Transverse colon (tissue), 4 donors: ENCODE measurements around the gene GLIPR2. TPM values are rescaled to one million over a fixed set of nuclear protein-coding genes. Genes with fewer than 3 reads are reported as not detected.

Experiments used
- DNase-seq: peaks from one replicate; pipeline ENCODE4 v3.0.0-alpha.2; 2019
- H3K27ac ChIP-seq, 4 donors: fragments of 200-600 bp; sonication (generic); 2 replicates each; pipeline ENCODE4 v1.5.1; 2016 to 2018; ENCODE audit warnings: inconsistent platforms in 4 of 4
- H3K27me3 ChIP-seq: fragments of 200-600 bp; sonication (generic); 2 replicates; pipeline ENCODE4 v1.5.1; 2017; ENCODE audit warnings: inconsistent platforms
- H3K36me3 ChIP-seq, 4 donors: fragments of 200-600 bp; sonication (generic); 2 replicates each; pipeline ENCODE4 v1.5.1; 2017 to 2019; ENCODE audit warnings: inconsistent platforms in 4 of 4
- H3K4me1 ChIP-seq, 4 donors: fragments of 200-600 bp; sonication (generic); 2 replicates each; pipeline ENCODE4 v1.5.1; 2017 to 2020; ENCODE audit warnings: inconsistent platforms in 4 of 4
- H3K4me3 ChIP-seq, 4 donors: fragments of 200-600 bp; sonication (generic); 1 replicate in 1 of 4; 2 replicates in 3 of 4; pipeline versions ENCODE4 v1.5.1 to v1.6.1; 2017 to 2019; ENCODE audit warnings: inconsistent platforms in 4 of 4
- H3K9me3 ChIP-seq, 2 donors: fragments of 200-600 bp; sonication (generic); 2 replicates each; pipeline ENCODE4 v1.5.1; 2017 to 2019; ENCODE audit warnings: inconsistent platforms in 2 of 2
- CTCF ChIP-seq, 5 experiments: fragments of 200-600 bp in 3 of 5; fragments of 450-650 bp in 2 of 5; sonication (generic) in 3 of 5; IDR thresholded peaks; 1 replicate in 2 of 5; 2 replicates in 3 of 5; pipeline ENCODE4 v1.5.1; 2016 to 2017; ENCODE audit warnings: antibody characterized with exemption in 5 of 5, inconsistent platforms in 3 of 5, mild to moderate bottlenecking in 2 of 5, moderate library complexity in 1 of 5
- EP300 ChIP-seq: sonication (generic); formaldehyde crosslinking; IDR thresholded peaks from one replicate; pipeline ENCODE4 v1.6.1; 2017; ENCODE audit warnings: antibody characterized with exemption, low read depth
- POLR2A ChIP-seq: fragments of 450-650 bp; IDR thresholded peaks from one replicate; pipeline ENCODE4 v1.6.1; 2016; ENCODE audit warnings: antibody characterized with exemption, mild to moderate bottlenecking, moderate library complexity
- POLR2AphosphoS5 ChIP-seq, 3 donors: sonication (generic); formaldehyde crosslinking; IDR thresholded peaks; one replicate each; pipeline ENCODE4 v1.6.1; 2016; ENCODE audit warnings: antibody characterized with exemption in 3 of 3
- WGBS, 2 donors: methylation state at CpG; one replicate each; pipeline ENCODE4 v1.1.5; 2018; ENCODE audit warnings: low coverage in 1 of 2; 5-methylcytosine and 5-hydroxymethylcytosine counted together
- in situ Hi-C, 4 donors: fragments of 200-750 bp; cut with MboI; loops; one replicate each; pipeline versions ENCODE4 v1.15.0 to v1.15.1; 2017; ENCODE audit warnings: low sequenced_read_pairs in 3 of 4, low pct_ligation_motif_present in 1 of 4, low pct_unique_long_range_greater_than_20kb in 1 of 4
- intact Hi-C: fragments of 100-400 bp; cut with DNase I; formaldehyde crosslinking; loops from one replicate; pipeline ENCODE4 v1.15.1; 2023; ENCODE audit warnings: low total_unique reads
- total RNA-seq, 4 donors: library from RNA; depleted of rRNA; stranded (reverse); fragments of >200 nt; gene quantifications; one replicate each; pipeline ENCODE4 v1.1.0, GENCODE V29; 2016

GLIPR2 gene
- total RNA-seq, 4 donors from 2014 or later, result 9.7 to 40.4 (median 26.7) TPM

- Histone ChIP-seq H3K4me3 (no peak overlapping the region), H3K4me1 (peaks cover 9 to 30% (median 22%) of the 10 kb centered on the region in 4 donors), H3K9me3 (no peaks in the 10 kb centered on the region), H3K27ac (peak overlapping the region; percentile 79 to 84 (median 81)), H3K36me3 (no peaks in the 10 kb centered on the region), H3K27me3 (no peaks in the 10 kb centered on the region)
- in situ Hi-C loops, result loop anchor here in 2 of 4 donors (10.0 to 25.0 kb wide), 2 partner anchors 60 to 127 kb away; partner anchors contain the start of gene RECK (in 1 of the 2)
- DNase-seq, result no peak
- intact Hi-C loops, result no loop called here
- 75 to 100% methylated on average over 1 to 6 of the region's 6 CpGs for WGBS, 2 donors
- TF ChIP-seq POLR2AphosphoS5 (IDR thresholded peaks at IDR 0.05), result no peak
- TF ChIP-seq EP300, result no peak
- no peak for TF ChIP-seq CTCF (IDR thresholded peaks at IDR 0.05)
- TF ChIP-seq POLR2A, result no peak
Measured at GRCh38 chr9:36164372-36164771, 27.8 kb downstream of the GLIPR2 start.

- in situ Hi-C loops (loop anchor here (5.0 to 25.0 kb wide), 3 partner anchors 60 to 128 kb away; partner anchors contain the start of gene RECK (in 1 of the 4)), intact Hi-C loops (no loop called here)
- WGBS, 2 donors, result 74% methylated on average over 3 of the region's 3 CpGs; no CpG with 5 or more reads in 1 of the 2 donors
- Histone ChIP-seq H3K36me3 (no peaks in the 10 kb centered on the region), H3K9me3 (no peaks in the 10 kb centered on the region), H3K27me3 (no peaks in the 10 kb centered on the region), H3K4me1 (peaks cover 9 to 30% (median 22%) of the 10 kb centered on the region in 4 donors), H3K4me3 (no peak overlapping the region), H3K27ac (peak overlapping the region; percentile 79 to 84 (median 81))
- TF ChIP-seq CTCF (IDR thresholded peaks at IDR 0.05) (no peak), POLR2AphosphoS5 (IDR thresholded peaks at IDR 0.05) (no peak), POLR2A (no peak), EP300 (no peak)
- no peak for DNase-seq
Measured at GRCh38 chr9:36164989-36165388, 28.5 kb downstream of the GLIPR2 start.

GRCh38 chr9:36165826-36166167 lies 29.3 kb downstream of the GLIPR2 start:
- H3K4me3 ChIP-seq, result peak overlapping the region in 3 of 4 donors; percentile 38 to 57 (median 44)
- H3K9me3 ChIP-seq, result no peaks in the 10 kb centered on the region
- H3K4me1 ChIP-seq, result peaks cover 9 to 30% (median 22%) of the 10 kb centered on the region in 4 donors
- WGBS, 2 donors, result 30 to 51% methylated on average over 6 to 12 of the region's 12 CpGs
- no peaks in the 10 kb centered on the region for H3K27me3 ChIP-seq
- in situ Hi-C loops (loop anchor here (5.0 to 25.0 kb wide), 3 partner anchors 61 to 128 kb away; partner anchors contain the start of gene RECK (in 1 of the 4)), intact Hi-C loops (loop anchor here (2.0 kb wide), 1 partner anchor 63 kb away; no protein-coding TSS in a partner anchor)
- peak overlapping the region; percentile 79 to 84 (median 81) for H3K27ac ChIP-seq
- no peak for TF ChIP-seq POLR2AphosphoS5 (IDR thresholded peaks at IDR 0.05)
- no peak for TF ChIP-seq EP300
- no peak for TF ChIP-seq POLR2A
- no peak for TF ChIP-seq CTCF (IDR thresholded peaks at IDR 0.05)
- H3K36me3 ChIP-seq, result no peaks in the 10 kb centered on the region
- DNase-seq, result no peak

GRCh38 chr9:36166168-36166927 lies 29.8 kb downstream of the GLIPR2 start:
- Histone ChIP-seq H3K4me1 (peaks cover 9 to 30% (median 22%) of the 10 kb centered on the region in 4 donors), H3K9me3 (no peaks in the 10 kb centered on the region), H3K4me3 (peak overlapping the region; percentile 2 to 57 (median 41)), H3K27ac (peak overlapping the region; percentile 79 to 84 (median 81)), H3K36me3 (no peaks in the 10 kb centered on the region), H3K27me3 (no peaks in the 10 kb centered on the region)
- 4% methylated on average over 33 of the region's 58 CpGs; no CpG with 5 or more reads in 1 of the 2 donors for WGBS, 2 donors
- intact Hi-C loops (loop anchor here (2.0 kb wide), 1 partner anchor 64 kb away; no protein-coding TSS in a partner anchor), in situ Hi-C loops (loop anchor here (5.0 to 25.0 kb wide), 3 partner anchors 62 to 129 kb away; partner anchors contain the start of gene RECK (in 1 of the 4))
- TF ChIP-seq CTCF (IDR thresholded peaks at IDR 0.05) (peak; percentile 93 to 95 (median 94)), EP300 (no peak), POLR2AphosphoS5 (IDR thresholded peaks at IDR 0.05) (peak in 1 of 3 donors; percentile 34), POLR2A (no peak)
- DNase-seq, result peak; percentile 88
